HL-60 (cell line): ENCODE data around the gene MEGF10.

Source experiments
- DNase-seq, 2 experiments: peaks; one replicate each; pipeline ENCODE4 v3.0.0-alpha.2; 2010 to 2020; ENCODE audit warnings: low read depth in 1 of 2, low spot score in 1 of 2
- H3K27ac ChIP-seq: fragments of 250-450 bp; sonication (Bioruptor Pico); replicated peaks from 2 replicates; pipeline ENCODE4 v1.5.1; 2020; ENCODE audit warnings: mild to moderate bottlenecking, moderate library complexity
- H3K27me3 ChIP-seq: fragments of 250-450 bp; sonication (Bioruptor Pico); 2 replicates; pipeline ENCODE4 v1.5.1; 2021; ENCODE audit warnings: mild to moderate bottlenecking, moderate library complexity; ENCODE audit not compliant: insufficient read depth, poor library complexity, severe bottlenecking
- H3K4me3 ChIP-seq: replicated peaks from 2 replicates; pipeline ENCODE4 v1.5.1; 2011; ENCODE audit warnings: mild to moderate bottlenecking, control low read depth, low read length; ENCODE audit not compliant: insufficient read depth
- CTCF ChIP-seq: IDR thresholded peaks from one replicate; pipeline ENCODE4 v1.5.1; 2011; ENCODE audit warnings: low read length, control low read depth, inconsistent platforms; ENCODE audit not compliant: insufficient read depth
- GABPA ChIP-seq: IDR thresholded peaks from 2 replicates; pipeline ENCODE4 v1.6.1; 2012; ENCODE audit warnings: low read depth
- POLR2AphosphoS5 ChIP-seq: IDR thresholded peaks from 2 replicates; pipeline ENCODE4 v1.6.1; 2012; ENCODE audit warnings: low read depth
- REST ChIP-seq: IDR thresholded peaks from 2 replicates; pipeline ENCODE4 v1.6.1; 2012; ENCODE audit warnings: low read depth; ENCODE audit not compliant: insufficient replicate concordance
- SPI1 ChIP-seq: IDR thresholded peaks from 2 replicates; pipeline ENCODE4 v1.6.1; 2012; ENCODE audit warnings: low read depth, mild to moderate bottlenecking, borderline replicate concordance

Gene MEGF10

GRCh38 chr5:127337876-127338275 is 47.3 kb downstream of the MEGF10 start:
- no peak overlapping the region for H3K27ac ChIP-seq
- no peaks in the 10 kb centered on the region for H3K27me3 ChIP-seq
- H3K4me3 ChIP-seq: no peak overlapping the region
- no peak for TF ChIP-seq REST
- TF ChIP-seq POLR2AphosphoS5: no peak
- TF ChIP-seq SPI1: no peak
- no peak for TF ChIP-seq GABPA
- TF ChIP-seq CTCF: no peak
- DNase-seq: no peak

GRCh38 chr5:127338501-127338900 is 47.9 kb downstream of the MEGF10 start:
- no peak overlapping the region for H3K4me3 ChIP-seq
- no peak overlapping the region for H3K27ac ChIP-seq
- no peak for DNase-seq
- H3K27me3 ChIP-seq: no peaks in the 10 kb centered on the region
- TF ChIP-seq POLR2AphosphoS5 (no peak), SPI1 (no peak), CTCF (no peak), REST (no peak), GABPA (no peak)

GRCh38 chr5:127340606-127341005 is 50.0 kb downstream of the MEGF10 start:
- Histone ChIP-seq H3K4me3 (no peak overlapping the region), H3K27ac (no peak overlapping the region), H3K27me3 (no peaks in the 10 kb centered on the region)
- DNase-seq: no peak
- no peak for TF ChIP-seq GABPA

- no peak overlapping the region for H3K27ac ChIP-seq
- no peak for DNase-seq
- H3K27me3 ChIP-seq: no peaks in the 10 kb centered on the region
- no peak overlapping the region for H3K4me3 ChIP-seq
- TF ChIP-seq POLR2AphosphoS5 (no peak), SPI1 (no peak)
Measured at GRCh38 chr5:127342364-127342763, 51.8 kb downstream of the MEGF10 start.

GRCh38 chr5:127343313-127343712 is 52.7 kb downstream of the MEGF10 start:
- H3K4me3 ChIP-seq: no peak overlapping the region
- TF ChIP-seq GABPA (no peak), POLR2AphosphoS5 (no peak), CTCF (no peak), REST (no peak), SPI1 (no peak)
- no peak overlapping the region for H3K27ac ChIP-seq
- H3K27me3 ChIP-seq: no peaks in the 10 kb centered on the region
- DNase-seq: no peak
